CD4-positive, alpha-beta memory T cell (primary cell): ENCODE data around the gene GNG7. TPM values are rescaled to one million over a fixed set of nuclear protein-coding genes. Genes with fewer than 3 reads are reported as not detected.
"Not testable (repeated sequence)": the region's sequence is repeated elsewhere in the genome, so short reads cannot be mapped to it uniquely, and the experiment has no call there.

ENCODE experiments used
- CTCF ChIA-PET: fragments of 350-600 bp; sonication (Branson Sonifier 250); formaldehyde crosslinking; loops from one replicate; lab custom pipeline; 2021; ENCODE audit warnings: inconsistent platforms; ENCODE audit not compliant: partially characterized antibody; lab: Charles Lee
- POLR2A ChIA-PET: fragments of 350-600 bp; sonication (Branson Sonifier 250); formaldehyde crosslinking; loops from one replicate; lab custom pipeline; 2021; ENCODE audit not compliant: partially characterized antibody; lab: Charles Lee
- DNase-seq, 5 donors: peaks; one replicate each; pipeline versions ENCODE4 v3.0.0 to v3.0.0-alpha.2; 2020 to 2022; ENCODE audit warnings: mixed read lengths in 1 of 5
- H3K27ac ChIP-seq: one replicate; pipeline ENCODE4 v1.7.0; 2013; ENCODE audit warnings: low read depth, low read length
- H3K27me3 ChIP-seq: 2 replicates; pipeline ENCODE4 v1.7.0; 2013; ENCODE audit warnings: mild to moderate bottlenecking, low read length, moderate library complexity; ENCODE audit not compliant: insufficient read depth
- H3K36me3 ChIP-seq: 2 replicates; pipeline ENCODE4 v1.7.0; 2013; ENCODE audit warnings: mild to moderate bottlenecking, low read length, moderate library complexity; ENCODE audit not compliant: insufficient read depth
- H3K4me1 ChIP-seq: 2 replicates; pipeline ENCODE4 v1.7.0; 2013; ENCODE audit warnings: mild to moderate bottlenecking, low read length, moderate library complexity; ENCODE audit not compliant: insufficient read depth
- H3K4me3 ChIP-seq, 2 donors: one replicate each; pipeline ENCODE4 v1.7.0; 2013; ENCODE audit warnings: low read length in 2 of 2, mild to moderate bottlenecking in 1 of 2
- H3K9me3 ChIP-seq, 2 donors: one replicate each; pipeline ENCODE4 v1.7.0; 2013; ENCODE audit warnings: low read length in 2 of 2, control low read depth in 1 of 2; ENCODE audit not compliant: control insufficient read depth in 1 of 2
- H3K27ac Mint-ChIP-seq, 7 donors: one replicate each; pipeline ENCODE4 v1.8.0; 2020 to 2021; ENCODE audit warnings: mixed read lengths in 7 of 7, mild to moderate bottlenecking in 6 of 7, inconsistent platforms in 3 of 7, moderate library complexity in 3 of 7
- H3K27me3 Mint-ChIP-seq, 2 donors: one replicate each; pipeline ENCODE4 v1.8.0; 2020 to 2021; ENCODE audit warnings: mixed read lengths in 2 of 2
- H3K36me3 Mint-ChIP-seq, 2 donors: one replicate each; pipeline ENCODE4 v1.8.0; 2020 to 2021; ENCODE audit warnings: mixed read lengths in 2 of 2, inconsistent platforms in 1 of 2, mild to moderate bottlenecking in 1 of 2
- H3K4me1 Mint-ChIP-seq, 4 donors: one replicate each; pipeline ENCODE4 v1.8.0; 2020 to 2021; ENCODE audit warnings: mixed read lengths in 4 of 4, mild to moderate bottlenecking in 1 of 4
- H3K4me3 Mint-ChIP-seq, 8 donors: one replicate each; pipeline ENCODE4 v1.8.0; 2020 to 2021; ENCODE audit warnings: mixed read lengths in 8 of 8, mild to moderate bottlenecking in 7 of 8, moderate library complexity in 6 of 8, inconsistent platforms in 3 of 8
- H3K9me3 Mint-ChIP-seq, 8 donors: one replicate each; pipeline ENCODE4 v1.8.0; 2020 to 2021; ENCODE audit warnings: mixed read lengths in 8 of 8, mild to moderate bottlenecking in 5 of 8, inconsistent platforms in 3 of 8, moderate library complexity in 1 of 8
- intact Hi-C: fragments of 100-400 bp; cut with micrococcal nuclease; formaldehyde crosslinking; loops from one replicate; pipeline ENCODE4 v1.15.1; 2023
- polyA plus RNA-seq, 2 donors: library from polyadenylated mRNA; unstranded; fragments of 300-500 nt; fragmentation: Illumina TruSeq; gene quantifications; one replicate each; pipeline ENCODE4 v1.2.3, GENCODE V29; 2021
- total RNA-seq, 2 experiments: library from RNA; stranded (reverse); gene quantifications; one replicate each; pipeline ENCODE4 v1.2.3, GENCODE V29; 2021

The GNG7 gene
- total and polyA plus RNA-seq, 4 experiments from 2014 or later, result 1.9 to 4.2 (median 3.2) TPM

DNA sequence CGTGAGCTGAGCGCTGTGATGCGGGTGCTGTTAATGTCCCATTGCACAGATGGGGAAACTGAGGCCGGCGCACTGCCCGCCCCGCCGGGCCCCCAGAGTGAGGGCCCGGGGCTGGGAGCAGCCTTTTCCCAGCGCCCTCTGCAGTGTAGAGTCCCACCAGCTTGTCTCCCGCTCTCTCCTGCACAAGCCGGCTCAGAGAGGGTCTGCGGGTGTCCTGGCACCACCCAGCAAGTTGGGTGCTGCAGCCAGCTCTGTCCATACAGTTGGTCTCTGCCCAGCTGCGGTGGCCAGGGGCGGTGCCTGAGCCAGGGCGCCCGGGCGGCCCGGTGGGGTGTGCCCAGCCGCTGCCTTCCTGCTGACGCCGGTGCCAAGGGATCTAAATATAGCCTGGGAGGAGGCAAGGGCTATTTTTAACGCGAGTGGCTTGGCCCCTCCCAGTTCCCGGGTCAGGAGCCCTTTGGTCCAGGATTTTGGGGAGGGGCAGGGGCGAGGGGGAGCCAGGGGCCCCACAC lies 207.3 kb downstream of the GNG7 start:
- Histone ChIP-seq H3K4me1 (peaks cover 20% of the 10 kb centered on the region), H3K4me3 (peak overlapping the region; percentile 34 to 77), H3K27me3 (peaks cover 9% of the 10 kb centered on the region), H3K9me3 (no peaks in the 10 kb centered on the region), H3K27ac (peak overlapping the region; percentile 56), H3K36me3 (no peaks in the 10 kb centered on the region)
- ChIA-PET CTCF (interaction anchor here (0.6 to 1.1 kb wide), 3 partner anchors 20 to 82 kb away, joined by 3 read pairs; partner anchors contain the start of gene GADD45B), POLR2A (interaction anchor here (0.8 to 15.8 kb wide), 7 partner anchors 8 to 126 kb away, joined by 3 to 206 read pairs (median 4); partner anchors contain the start of gene GADD45B)
- DNase-seq, result peak in 1 of 5 donors; percentile 48
- Mint-ChIP-seq H3K9me3 (no peaks in the 10 kb centered on the region), H3K36me3 (no peaks in the 10 kb centered on the region), H3K4me1 (peaks cover 1 to 35% (median 13%) of the 10 kb centered on the region in 4 donors), H3K27ac (peak overlapping the region in 2 of 7 donors; percentile 30 to 43), H3K27me3 (peaks cover 8 to 11% of the 10 kb centered on the region in 2 donors), H3K4me3 (peak overlapping the region; percentile 21 to 83 (median 58))
- intact Hi-C loops, result loop anchor here (2.0 kb wide), 1 partner anchor 18 kb away; the partner anchor contains the start of gene GADD45B

DNA sequence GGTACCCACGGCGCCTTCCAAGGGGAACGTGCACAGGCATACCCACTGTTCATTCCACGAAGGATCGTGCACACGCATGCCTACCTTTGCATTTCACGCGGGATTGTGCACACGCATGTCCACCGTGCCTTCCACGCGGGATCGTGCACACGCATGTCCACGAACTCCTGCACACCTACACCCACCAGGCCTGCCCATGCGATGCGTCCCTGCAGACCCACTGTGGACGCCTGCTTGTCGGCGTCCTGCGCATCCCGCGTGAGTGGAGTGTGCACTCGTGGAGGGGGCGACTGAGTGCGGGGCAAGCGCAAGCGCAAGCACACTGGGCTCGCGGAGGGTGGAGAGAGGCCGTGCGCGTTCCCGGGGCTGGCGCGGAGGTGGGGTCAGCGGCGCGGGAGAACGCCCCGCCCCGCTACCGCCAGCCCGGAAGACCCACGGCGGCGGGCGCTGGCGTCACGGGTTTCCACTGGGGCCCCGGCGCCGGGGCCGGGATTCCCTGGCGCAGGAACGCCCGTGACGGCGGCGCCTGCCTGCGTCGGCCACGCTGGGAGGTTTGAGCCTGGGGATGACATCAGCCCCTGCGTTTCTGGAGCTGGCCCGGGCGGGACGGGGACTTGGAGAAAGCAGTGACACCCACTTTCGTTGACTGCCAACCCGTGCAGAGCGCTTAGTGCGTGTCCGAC lies 207.9 kb downstream of the GNG7 start:
- Mint-ChIP-seq H3K36me3 (no peaks in the 10 kb centered on the region), H3K9me3 (no peaks in the 10 kb centered on the region), H3K27ac (peak overlapping the region in 6 of 7 donors; percentile 43 to 74 (median 64)), H3K27me3 (peaks cover 11 to 14% of the 10 kb centered on the region in 2 donors), H3K4me3 (peak overlapping the region; percentile 70 to 85 (median 80)), H3K4me1 (peaks cover 4 to 35% (median 16%) of the 10 kb centered on the region in 4 donors)
- Histone ChIP-seq H3K36me3 (no peaks in the 10 kb centered on the region), H3K4me1 (peaks cover 23% of the 10 kb centered on the region), H3K27ac (peak overlapping the region; percentile 56), H3K27me3 (peaks cover 11% of the 10 kb centered on the region), H3K9me3 (no peaks in the 10 kb centered on the region), H3K4me3 (peak overlapping the region; percentile 34 to 77)
- ChIA-PET CTCF (interaction anchor here (0.5 to 1.1 kb wide), 4 partner anchors 9 to 82 kb away, joined by 3 to 4 read pairs (median 3); partner anchors contain the start of gene GADD45B), POLR2A (interaction anchor here (0.8 to 15.8 kb wide), 7 partner anchors 9 to 126 kb away, joined by 3 to 206 read pairs (median 4); partner anchors contain the start of gene GADD45B)
- intact Hi-C loops, result loop anchor here (2.0 kb wide), 1 partner anchor 18 kb away; the partner anchor contains the start of gene GADD45B
- DNase-seq, result peak; percentile 31 to 80 (median 33)

DNA sequence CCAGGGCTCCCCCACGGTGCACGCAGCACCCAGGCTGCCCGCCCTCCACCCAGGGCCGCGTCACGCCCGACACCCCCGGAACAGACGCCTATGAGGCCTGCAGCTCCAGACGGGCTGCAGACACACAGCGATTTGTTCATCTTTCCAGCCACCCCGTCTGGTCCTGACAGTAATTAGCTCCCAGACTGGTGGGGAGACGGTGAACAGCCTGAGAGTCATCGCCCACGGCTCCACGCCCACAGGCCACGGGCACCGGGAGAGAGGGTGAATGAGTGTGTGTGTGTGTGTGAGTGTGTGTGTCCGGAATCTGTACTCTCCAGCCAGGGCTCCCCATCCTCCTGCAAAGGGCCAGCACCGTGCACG lies 208.4 kb downstream of the GNG7 start:
- H3K27ac ChIP-seq, result no peak overlapping the region
- H3K9me3 ChIP-seq, result no peaks in the 10 kb centered on the region
- peak overlapping the region in 1 of 2 donors; percentile 77 for H3K4me3 ChIP-seq
- intact Hi-C loops, result loop anchor here (2.0 kb wide), 1 partner anchor 17 kb away; the partner anchor contains the start of gene GADD45B
- CTCF ChIA-PET, result no interaction called here
- no peaks in the 10 kb centered on the region for H3K9me3 Mint-ChIP-seq
- peak overlapping the region in 4 of 7 donors; percentile 55 to 78 (median 66) for H3K27ac Mint-ChIP-seq
- peaks cover 15% of the 10 kb centered on the region for H3K27me3 ChIP-seq
- peaks cover 13 to 16% of the 10 kb centered on the region in 2 donors for H3K27me3 Mint-ChIP-seq
- DNase-seq, result no peak
- H3K4me3 Mint-ChIP-seq, result peak overlapping the region; percentile 48 to 85 (median 78)
- peaks cover 6 to 37% (median 19%) of the 10 kb centered on the region in 4 donors for H3K4me1 Mint-ChIP-seq
- POLR2A ChIA-PET, result interaction anchor here (0.5 to 15.8 kb wide), 3 partner anchors 9 to 44 kb away, joined by 4 to 206 read pairs (median 15); partner anchors contain the start of gene GADD45B
- no peaks in the 10 kb centered on the region for H3K36me3 ChIP-seq
- no peaks in the 10 kb centered on the region for H3K36me3 Mint-ChIP-seq
- H3K4me1 ChIP-seq, result peaks cover 26% of the 10 kb centered on the region

DNA sequence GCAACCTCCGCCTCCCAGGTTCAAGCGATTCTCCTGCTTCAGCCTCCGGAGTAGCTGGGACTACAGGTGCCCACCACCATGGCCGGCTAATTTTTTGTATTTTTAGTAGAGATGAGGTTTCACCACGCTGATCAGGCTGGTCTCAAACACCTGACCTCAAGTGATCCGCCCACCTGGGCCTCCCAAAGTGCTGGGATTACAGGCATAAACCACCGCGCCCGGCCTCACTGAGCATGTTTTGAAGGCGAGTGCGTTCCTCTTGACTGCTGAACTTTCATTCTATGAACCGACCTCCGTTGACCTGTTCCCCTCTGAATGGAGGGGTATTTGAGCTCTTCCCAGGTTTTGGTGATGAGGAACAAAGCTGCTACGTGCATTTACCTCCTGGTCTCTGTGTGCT lies 209.0 kb downstream of the GNG7 start:
- DNase-seq, H3K36me3 ChIP-seq, H3K36me3 Mint-ChIP-seq, H3K27ac ChIP-seq, CTCF ChIA-PET, intact Hi-C loops, H3K9me3 Mint-ChIP-seq, H3K9me3 ChIP-seq, H3K4me3 ChIP-seq: not testable (repeated sequence)
- Mint-ChIP-seq H3K4me1 (peaks cover 8 to 41% (median 19%) of the 10 kb centered on the region in 4 donors), H3K27me3 (peaks cover 13 to 16% of the 10 kb centered on the region in 2 donors), H3K4me3 (peak overlapping the region in 4 of 8 donors; percentile 29 to 85 (median 76)), H3K27ac (peak overlapping the region in 2 of 7 donors; percentile 17 to 68)
- Histone ChIP-seq H3K27me3 (peaks cover 15% of the 10 kb centered on the region), H3K4me1 (peaks cover 30% of the 10 kb centered on the region)
- POLR2A ChIA-PET, result interaction anchor here (0.5 to 15.8 kb wide), 3 partner anchors 10 to 45 kb away, joined by 4 to 206 read pairs (median 15); partner anchors contain the start of gene GADD45B

DNA sequence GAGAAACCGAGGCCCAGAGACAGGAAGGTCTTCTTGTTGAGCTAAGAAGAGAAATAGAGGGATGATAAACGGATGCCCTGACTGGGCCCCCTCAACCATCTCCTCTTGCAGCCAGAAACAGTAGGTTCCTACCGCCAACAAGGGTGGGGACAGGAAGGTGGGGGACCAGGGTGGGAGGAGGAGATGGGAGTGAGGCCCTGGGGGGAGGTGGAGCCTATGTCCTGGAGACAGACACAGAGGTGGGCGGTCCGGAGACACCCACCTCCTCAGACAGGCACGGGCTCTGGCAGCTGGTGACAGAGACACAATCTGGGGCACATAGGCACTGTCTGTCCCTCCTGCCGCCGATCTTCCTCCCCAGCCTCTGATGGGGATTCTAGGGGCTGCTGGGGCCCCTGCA lies 209.6 kb downstream of the GNG7 start:
- no peak for DNase-seq
- peaks cover 13 to 16% of the 10 kb centered on the region in 2 donors for H3K27me3 Mint-ChIP-seq
- no peaks in the 10 kb centered on the region for H3K36me3 Mint-ChIP-seq
- Histone ChIP-seq H3K27ac (no peak overlapping the region), H3K27me3 (peaks cover 15% of the 10 kb centered on the region), H3K9me3 (no peaks in the 10 kb centered on the region), H3K4me1 (peaks cover 32% of the 10 kb centered on the region), H3K4me3 (no peak overlapping the region), H3K36me3 (no peaks in the 10 kb centered on the region)
- peak overlapping the region in 3 of 8 donors; percentile 55 to 77 (median 72) for H3K4me3 Mint-ChIP-seq
- H3K4me1 Mint-ChIP-seq, result peaks cover 9 to 43% (median 19%) of the 10 kb centered on the region in 4 donors
- no peak overlapping the region for H3K27ac Mint-ChIP-seq
- intact Hi-C loops, result no loop called here
- CTCF ChIA-PET, result no interaction called here
- POLR2A ChIA-PET, result interaction anchor here (15.8 kb wide), 1 partner anchor 15 kb away, joined by 206 read pairs; the partner anchor contains the start of gene GADD45B
- no peaks in the 10 kb centered on the region for H3K9me3 Mint-ChIP-seq

DNA sequence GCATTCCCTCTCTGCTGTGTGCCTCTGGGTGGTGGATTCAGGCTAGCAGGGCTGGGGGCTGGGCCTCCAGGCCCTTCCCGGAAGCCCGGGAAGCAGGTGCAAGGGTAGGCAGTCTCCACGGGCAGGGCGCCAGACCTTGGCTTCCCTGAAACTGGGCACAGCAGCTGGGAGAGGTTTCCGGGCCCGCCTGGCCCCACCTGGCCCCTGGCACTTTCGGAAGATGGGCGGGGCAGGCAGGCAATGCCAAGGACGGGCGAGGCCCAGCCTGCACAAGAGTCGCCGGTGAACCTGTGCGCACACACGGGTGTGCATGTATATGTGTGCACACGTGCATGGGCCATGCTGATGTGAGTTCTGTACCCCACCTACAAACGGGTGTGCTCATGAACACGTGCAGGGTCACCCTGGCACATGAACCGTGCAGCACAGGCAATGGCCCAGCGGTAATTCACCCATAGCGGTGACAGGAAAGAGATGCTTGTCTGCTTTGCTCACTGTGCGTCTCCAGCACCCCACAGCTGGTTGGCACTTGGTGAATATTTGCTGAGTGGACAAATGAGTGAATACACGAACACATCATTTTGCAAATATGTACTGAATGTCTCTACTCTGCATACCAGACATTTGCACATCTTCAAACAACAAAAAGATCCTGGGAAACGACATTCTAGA lies 211.2 kb downstream of the GNG7 start:
- peak overlapping the region in 1 of 7 donors; percentile 13 for H3K27ac Mint-ChIP-seq
- intact Hi-C loops, result no loop called here
- H3K9me3 ChIP-seq, result no peaks in the 10 kb centered on the region
- H3K4me3 ChIP-seq, result no peak overlapping the region
- H3K27me3 Mint-ChIP-seq, result peaks cover 13 to 16% of the 10 kb centered on the region in 2 donors
- H3K27me3 ChIP-seq, result peaks cover 15% of the 10 kb centered on the region
- ChIA-PET CTCF (no interaction called here), POLR2A (interaction anchor here (15.8 kb wide), 1 partner anchor 13 kb away, joined by 206 read pairs; the partner anchor contains the start of gene GADD45B)
- peak overlapping the region in 1 of 8 donors; percentile 59 for H3K4me3 Mint-ChIP-seq
- H3K4me1 Mint-ChIP-seq, result peaks cover 9 to 39% (median 18%) of the 10 kb centered on the region in 4 donors
- no peaks in the 10 kb centered on the region for H3K36me3 Mint-ChIP-seq
- no peak for DNase-seq
- H3K36me3 ChIP-seq, result no peaks in the 10 kb centered on the region
- no peak overlapping the region for H3K27ac ChIP-seq
- peaks cover 29% of the 10 kb centered on the region for H3K4me1 ChIP-seq
- H3K9me3 Mint-ChIP-seq, result no peaks in the 10 kb centered on the region
